ENCODE data around the gene RPGRIP1. TPM values are rescaled to one million over a fixed set of nuclear protein-coding genes. Genes with fewer than 3 reads are reported as not detected.
"Not testable (repeated sequence)": the region's sequence is repeated elsewhere in the genome, so short reads cannot be mapped to it uniquely, and the experiment has no call there.

Gene RPGRIP1
- total RNA-seq, 1 donor from 2014 or later: 1.7 TPM

GRCh38 chr14:21300892-21301291 is 21.0 kb downstream of the RPGRIP1 start:
- Histone ChIP-seq H3K4me1 (peaks cover 6% of the 10 kb centered on the region), H3K4me3 (peak overlapping the region; percentile 36), H3K36me3 (no peaks in the 10 kb centered on the region), H3K27ac (no peak overlapping the region), H3K9me3 (no peaks in the 10 kb centered on the region), H3K27me3 (peaks cover 12% of the 10 kb centered on the region)
- ATAC-seq: peak; percentile 55
- intact Hi-C loops (cut with DNase I): no loop called here
- peak; percentile 66 for DNase-seq
- TF ChIP-seq CTCF (IDR thresholded peaks at IDR 0.05): no peak

- Histone ChIP-seq H3K4me1 (peaks cover 6% of the 10 kb centered on the region), H3K36me3 (no peaks in the 10 kb centered on the region), H3K27ac (no peak overlapping the region), H3K9me3 (no peaks in the 10 kb centered on the region), H3K27me3 (peaks cover 12% of the 10 kb centered on the region), H3K4me3 (no peak overlapping the region)
- TF ChIP-seq CTCF (IDR thresholded peaks at IDR 0.05): no peak
- ATAC-seq (no peak), DNase-seq (no peak)
- intact Hi-C loops (cut with DNase I): no loop called here
Observed at GRCh38 chr14:21302013-21302835, 22.3 kb downstream of the RPGRIP1 start.

GRCh38 chr14:21302836-21303140 is 22.9 kb downstream of the RPGRIP1 start:
- H3K4me1 ChIP-seq; H3K4me3 ChIP-seq; H3K27ac ChIP-seq; intact Hi-C loops (cut with DNase I); H3K36me3 ChIP-seq; DNase-seq; H3K9me3 ChIP-seq; ATAC-seq: not testable (repeated sequence)
- peaks cover 12% of the 10 kb centered on the region for H3K27me3 ChIP-seq

- DNase-seq (no peak), ATAC-seq (no peak)
- no peak for TF ChIP-seq CTCF (IDR thresholded peaks at IDR 0.05)
- H3K4me1 ChIP-seq: peaks cover 7% of the 10 kb centered on the region
- peak overlapping the region; percentile 78 for H3K27ac ChIP-seq
- no peaks in the 10 kb centered on the region for H3K27me3 ChIP-seq
- H3K9me3 ChIP-seq: no peaks in the 10 kb centered on the region
- no peak overlapping the region for H3K4me3 ChIP-seq
- intact Hi-C loops (cut with DNase I): no loop called here
- H3K36me3 ChIP-seq: no peaks in the 10 kb centered on the region
Observed at GRCh38 chr14:21307637-21308036, 27.8 kb downstream of the RPGRIP1 start.

GRCh38 chr14:21308132-21308478 is 28.2 kb downstream of the RPGRIP1 start:
- intact Hi-C loops (cut with DNase I): no loop called here
- no peak for TF ChIP-seq CTCF (IDR thresholded peaks at IDR 0.05)
- peak overlapping the region; percentile 78 for H3K27ac ChIP-seq

GRCh38 chr14:21308479-21309237 is 28.8 kb downstream of the RPGRIP1 start:
- H3K27ac ChIP-seq: peak overlapping the region; percentile 78
- peak; percentile 85 for DNase-seq

More at GRCh38 chr14:21308132-21308478, 28.2 kb downstream of the RPGRIP1 start:
- H3K9me3 ChIP-seq: no peaks in the 10 kb centered on the region
- no peaks in the 10 kb centered on the region for H3K27me3 ChIP-seq
- no peak for DNase-seq
- peaks cover 7% of the 10 kb centered on the region for H3K4me1 ChIP-seq
- peak; percentile 41 for ATAC-seq
- H3K4me3 ChIP-seq: peak overlapping the region; percentile 41
- H3K36me3 ChIP-seq: no peaks in the 10 kb centered on the region

More at GRCh38 chr14:21308479-21309237, 28.8 kb downstream of the RPGRIP1 start:
- no peaks in the 10 kb centered on the region for H3K27me3 ChIP-seq
- intact Hi-C loops (cut with DNase I): no loop called here
- no peak for TF ChIP-seq CTCF (IDR thresholded peaks at IDR 0.05)
- peak; percentile 95 for ATAC-seq
- H3K4me1 ChIP-seq: peaks cover 7% of the 10 kb centered on the region
- H3K9me3 ChIP-seq: no peaks in the 10 kb centered on the region
- H3K36me3 ChIP-seq: no peaks in the 10 kb centered on the region
- H3K4me3 ChIP-seq: peak overlapping the region; percentile 41
